ENCODE data around the gene CCDC141.

- TF ChIP-seq CTCF (IDR thresholded peaks at IDR 0.05; ENCODE audit: low read length) = no peak
- no peak for TF ChIP-seq EZH2 (optimal IDR thresholded peaks at IDR 0.05; ENCODE audit: low read depth, low read length)
Measured at GRCh38 chr2:178806543-178806942, 243.4 kb downstream of the CCDC141 start.

Data from MM.1S (cell line).